Panc1 (cell line): ENCODE measurements around the gene GNAI2. TPM values are rescaled to one million over a fixed set of nuclear protein-coding genes. Genes with fewer than 3 reads are reported as not detected.

ENCODE experiments used
- ATAC-seq: fragments of 200-7000 bp; cut with Tn5 transposase; 2 replicates; pipeline ENCODE4 v1.9.1; 2020; ENCODE audit warnings: mild to moderate bottlenecking, moderate library complexity
- BruUV-seq: library from RNA; stranded (reverse); fragments of 400-500 nt; replicated peaks from 2 replicates; lab custom pipeline; 2021; lab: Mats Ljungman, UMichigan
- CTCF ChIA-PET: fragments of 300-600 bp; sonication (Branson Sonifier 250); formaldehyde crosslinking; loops from one replicate; lab custom pipeline; 2022; ENCODE audit warnings: antibody characterized with exemption; lab: Charles Lee
- POLR2A ChIA-PET: fragments of 300-600 bp; sonication (Branson Sonifier 250); formaldehyde crosslinking; loops from one replicate; lab custom pipeline; 2022; ENCODE audit warnings: antibody characterized with exemption; lab: Charles Lee
- DNase-seq: peaks from one replicate; pipeline ENCODE4 v3.0.0-alpha.2; 2010; ENCODE audit warnings: low read depth, low spot score
- H3K27ac ChIP-seq: 2 replicates; pipeline ENCODE4 v1.5.1; 2011; ENCODE audit warnings: mild to moderate bottlenecking, low read length, inconsistent platforms
- H3K27me3 ChIP-seq: fragments of 200-500 bp; sonication (Bioruptor generic); 2 replicates; pipeline ENCODE4 v1.6.0; 2014; ENCODE audit warnings: low read length, inconsistent platforms; ENCODE audit not compliant: control insufficient read depth, insufficient read depth
- H3K36me3 ChIP-seq: fragments of 200-500 bp; sonication (Bioruptor generic); 2 replicates; pipeline ENCODE4 v1.5.1; 2014; ENCODE audit warnings: inconsistent platforms, mild to moderate bottlenecking, low read length, moderate library complexity; ENCODE audit not compliant: control insufficient read depth, insufficient read depth
- H3K4me1 ChIP-seq: 2 replicates; pipeline ENCODE4 v1.5.1; 2011; ENCODE audit warnings: inconsistent platforms, mild to moderate bottlenecking, low read length, moderate library complexity; ENCODE audit not compliant: control insufficient read depth, insufficient read depth
- H3K4me3 ChIP-seq, 2 experiments: 2 replicates each; pipeline ENCODE4 v1.5.1; 2011 to 2012; ENCODE audit warnings: low read depth in 2 of 2, low read length in 2 of 2, mild to moderate bottlenecking in 2 of 2, inconsistent platforms in 1 of 2, moderate library complexity in 1 of 2
- H3K9me3 ChIP-seq: fragments of 200-500 bp; sonication (Bioruptor generic); 2 replicates; pipeline ENCODE4 v1.5.1; 2014; ENCODE audit warnings: low read depth, mild to moderate bottlenecking, inconsistent platforms, low read length, moderate library complexity; ENCODE audit not compliant: control insufficient read depth, insufficient read depth
- CTCF ChIP-seq: fragments of 450-650 bp; IDR thresholded peaks from 2 replicates; pipeline ENCODE4 v1.5.1; 2017; ENCODE audit warnings: mild to moderate bottlenecking
- POLR2AphosphoS5 ChIP-seq: IDR thresholded peaks from 2 replicates; pipeline ENCODE4 v1.6.1; 2012; ENCODE audit warnings: mild to moderate bottlenecking, low read depth, low read length, moderate library complexity
- REST ChIP-seq, 2 experiments: IDR thresholded peaks; 2 replicates each; pipeline ENCODE4 v1.6.1; 2011 to 2012; ENCODE audit warnings: low read depth in 2 of 2, control low read depth in 1 of 2, low read length in 1 of 2, mild to moderate bottlenecking in 1 of 2, moderate library complexity in 1 of 2; ENCODE audit not compliant: insufficient read depth in 1 of 2
- SIN3A ChIP-seq: IDR thresholded peaks from 2 replicates; pipeline ENCODE4 v1.6.1; 2012; ENCODE audit warnings: low read depth, mild to moderate bottlenecking, low read length, moderate library complexity, borderline replicate concordance; ENCODE audit not compliant: insufficient read depth
- TCF7L2 ChIP-seq: IDR thresholded peaks from 2 replicates; pipeline ENCODE4 v1.6.1; 2011; ENCODE audit warnings: mild to moderate bottlenecking, low read depth, low read length, inconsistent platforms
- in situ Hi-C: cut with HindIII; loops from 2 replicates; pipeline ENCODE4 v1.10.0; 2016; ENCODE audit warnings: low sequenced_read_pairs, low pct_unique_long_range_greater_than_20kb
- intact Hi-C: fragments of 100-400 bp; cut with micrococcal nuclease; formaldehyde crosslinking; loops from one replicate; pipeline ENCODE4 v1.10.0; 2022; ENCODE audit not compliant: unreplicated experiment
- total RNA-seq: library from RNA; stranded (reverse); gene quantifications from one replicate; pipeline ENCODE4 v1.2.1, GENCODE V29; 2021; ENCODE audit not compliant: unreplicated experiment

Gene GNAI2
- total RNA-seq, 1 experiment from 2014 or later = 170 TPM

DNA sequence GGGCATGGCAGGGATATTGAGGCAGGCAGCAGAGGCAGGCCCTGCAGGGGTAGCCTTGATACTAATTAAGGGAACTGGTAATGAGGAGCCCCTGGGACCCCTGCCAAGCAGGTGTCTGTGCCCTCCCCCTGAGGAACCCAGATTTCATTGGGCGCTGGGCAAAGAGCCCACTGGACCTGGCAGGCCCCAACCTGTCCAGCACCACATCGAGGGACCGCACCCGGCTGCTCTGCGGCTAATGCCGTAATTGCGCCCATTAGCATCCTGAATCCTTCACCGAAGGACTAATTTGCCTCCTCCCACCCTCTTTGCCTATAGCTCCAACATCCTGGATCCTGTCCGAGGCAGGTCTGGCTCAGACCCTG lies 19.2 kb downstream of the GNAI2 start:
- Histone ChIP-seq H3K36me3 (no peaks in the 10 kb centered on the region), H3K27ac (no peak overlapping the region), H3K4me3 (no peak overlapping the region), H3K4me1 (no peaks in the 10 kb centered on the region; the same call in 1 of the 2 replicates), H3K27me3 (no peaks in the 10 kb centered on the region), H3K9me3 (no peaks in the 10 kb centered on the region)
- TF ChIP-seq TCF7L2 (no peak), CTCF (no peak), REST (IDR thresholded peaks at IDR 0.05; ENCODE audit: insufficient read depth in 1 of 2, low read depth in 2 of 2, low read length in 1 of 2) (no peak), POLR2AphosphoS5 (no peak), SIN3A (no peak)
- intact Hi-C loops = no loop called here
- no peak for ATAC-seq
- POLR2A ChIA-PET = no interaction called here
- CTCF ChIA-PET = no interaction called here
- no peak for DNase-seq
- no TSS peak for BruUV-seq
- in situ Hi-C loops = no loop called here

GRCh38 chr3:50256978-50257890 lies 21.2 kb downstream of the GNAI2 start:
- in situ Hi-C loops (no loop called here), intact Hi-C loops (no loop called here)
- ChIA-PET POLR2A (no interaction called here), CTCF (interaction anchor here (0.5 to 0.6 kb wide), 2 partner anchors 14 to 1219 kb away, joined by 4 to 7 read pairs; no protein-coding TSS in a partner anchor)
- BruUV-seq = no TSS peak
- Histone ChIP-seq H3K4me1 (peaks cover 9% of the 10 kb centered on the region), H3K36me3 (no peaks in the 10 kb centered on the region), H3K9me3 (no peaks in the 10 kb centered on the region), H3K27ac (no peak overlapping the region), H3K4me3 (no peak overlapping the region), H3K27me3 (no peaks in the 10 kb centered on the region)
- ATAC-seq (0 out of 2 replicates have a peak, but pooled peaks have one; percentile 24), DNase-seq (no peak)
- TF ChIP-seq CTCF = peak; percentile 29
- no peak for TF ChIP-seq REST (IDR thresholded peaks at IDR 0.05; ENCODE audit: insufficient read depth in 1 of 2, low read depth in 2 of 2, low read length in 1 of 2)
